ENCODE data around the gene SLC6A12. TPM values are rescaled to one million over a fixed set of nuclear protein-coding genes. Genes with fewer than 3 reads are reported as not detected.

SLC6A12 gene
- total RNA-seq, 1 experiment from 2014 or later: 0.17 TPM

DNA sequence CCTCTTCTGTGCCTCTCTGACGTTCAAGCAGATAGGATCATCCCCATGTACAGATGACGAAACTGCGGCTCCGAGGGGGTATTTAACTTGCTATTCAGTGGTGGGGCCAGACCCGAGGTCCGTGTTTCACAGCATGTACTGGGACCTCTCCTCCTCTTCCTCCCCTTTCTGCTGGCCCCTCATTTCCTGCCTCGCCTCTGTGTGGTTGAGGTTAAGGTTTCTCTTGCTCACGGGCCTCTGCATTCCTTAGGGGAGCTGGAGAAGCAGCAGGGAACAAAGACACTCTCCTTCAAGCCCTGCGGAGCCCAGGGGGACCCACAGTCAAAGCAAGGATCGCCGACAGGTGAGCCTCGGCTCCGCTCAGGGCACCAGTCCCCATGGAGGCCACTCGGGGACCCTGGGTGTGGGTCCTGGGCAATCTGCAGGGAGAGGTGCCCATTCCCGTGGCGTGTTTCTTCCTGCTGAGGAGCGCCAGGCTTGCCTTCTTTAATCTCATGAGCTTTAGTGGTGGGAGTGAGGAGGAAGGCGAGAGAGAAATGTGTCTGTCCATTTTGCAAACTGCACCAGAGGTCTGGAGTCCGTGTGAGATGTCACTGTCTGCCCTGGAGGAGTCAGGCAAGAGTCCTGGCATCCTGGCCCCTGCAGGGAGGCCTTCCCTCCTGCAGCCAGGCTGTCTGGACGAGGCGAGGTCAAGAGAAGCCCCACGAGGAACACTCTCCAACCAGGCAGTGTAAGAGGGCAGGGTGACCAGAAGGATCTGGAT is 45.0 kb downstream of the SLC6A12 start:
- Histone ChIP-seq H2BK15ac (ENCODE audit: low read depth, low read length) (no peak overlapping the region), H3K27ac (ENCODE audit: insufficient read length, low read depth, low read length) (no peak overlapping the region), H3T11ph (ENCODE audit: low read length) (no peak overlapping the region), H3K56ac (ENCODE audit: insufficient read length, low read depth, low read length) (no peak overlapping the region), H2AFZ (ENCODE audit: low read length) (no peak overlapping the region), H2BK5ac (ENCODE audit: insufficient read length, low read length) (no peak overlapping the region), H3K4me1 (ENCODE audit: insufficient read depth, low read length) (peaks cover 6% of the 10 kb centered on the region; the same call in 1 of the 2 replicates), H4K5ac (ENCODE audit: insufficient read length, low read depth, low read length) (no peak overlapping the region), H4K20me1 (ENCODE audit: control insufficient read depth, insufficient read depth, insufficient read length) (no peaks in the 10 kb centered on the region), H4K8ac (replicated peaks; ENCODE audit: insufficient read length, low read depth, low read length) (no peak overlapping the region), H3K4me2 (ENCODE audit: insufficient read depth, insufficient read length, low read length) (no peak overlapping the region), H2AK5ac (ENCODE audit: insufficient read length, low read length) (no peak overlapping the region), H2BK120ac (ENCODE audit: low read depth, low read length, poor library complexity, severe bottlenecking) (no peak overlapping the region), H2BK20ac (ENCODE audit: low read depth, low read length, poor library complexity, severe bottlenecking) (no peak overlapping the region), H2BK12ac (ENCODE audit: insufficient read length, low read depth, low read length) (no peak overlapping the region), H3K4ac (ENCODE audit: low read depth, low read length) (no peak overlapping the region), H3K18ac (ENCODE audit: insufficient read length, low read depth, low read length) (no peak overlapping the region), H3K23ac (ENCODE audit: insufficient read length, low read depth, low read length) (no peak overlapping the region), H3K79me1 (ENCODE audit: insufficient read depth, low read depth, low read length, poor library complexity, severe bottlenecking) (no peaks in the 10 kb centered on the region), H3K79me2 (ENCODE audit: insufficient read depth, low read length) (no peaks in the 10 kb centered on the region), H3K9ac (ENCODE audit: extremely low read depth, insufficient read length, low read length) (no peak overlapping the region), H3K14ac (ENCODE audit: insufficient read depth, low read length) (no peak overlapping the region), H3K23me2 (ENCODE audit: insufficient read length, low read depth, low read length, poor library complexity, severe bottlenecking) (no peaks in the 10 kb centered on the region), H3K9me3 (ENCODE audit: control insufficient read depth, low read depth, low read length) (no peaks in the 10 kb centered on the region), H4K91ac (ENCODE audit: insufficient read length, low read depth, low read length) (no peak overlapping the region), H3K27me3 (ENCODE audit: insufficient read depth, low read length) (no peaks in the 10 kb centered on the region)
- DNase-seq: no peak
- H3K27me3 Mint-ChIP-seq (ENCODE audit: low read depth): peaks cover 29% of the 10 kb centered on the region
- H3K9me3 Mint-ChIP-seq: no peaks in the 10 kb centered on the region
- no peak overlapping the region for H3K27ac Mint-ChIP-seq
- H3K4me1 Mint-ChIP-seq: peaks cover 52 to 71% of the 10 kb centered on the region in 2 experiments
- H3K4me3 Mint-ChIP-seq: no peak overlapping the region
- no peak; the same call in 1 of the 3 replicates for TF ChIP-seq CTCF (conservative IDR thresholded peaks at IDR 0.05)
- WGBS (ENCODE audit: extremely low coverage, insufficient read length, low lambda C conversion rate): no CpG with 5 or more reads among the region's 22 CpGs
- H3K36me3 Mint-ChIP-seq (ENCODE audit: insufficient read depth in 1 of 3, low read depth in 3 of 3): peaks cover 0 to 2% (median 0%) of the 10 kb centered on the region in 3 experiments; a peak in 1 of 7 replicates
